Measurements from ENCODE around the gene ESYT1.
"Not testable (repeated sequence)": the region's sequence is repeated elsewhere in the genome, so short reads cannot be mapped to it uniquely, and the experiment has no call there.

DNA sequence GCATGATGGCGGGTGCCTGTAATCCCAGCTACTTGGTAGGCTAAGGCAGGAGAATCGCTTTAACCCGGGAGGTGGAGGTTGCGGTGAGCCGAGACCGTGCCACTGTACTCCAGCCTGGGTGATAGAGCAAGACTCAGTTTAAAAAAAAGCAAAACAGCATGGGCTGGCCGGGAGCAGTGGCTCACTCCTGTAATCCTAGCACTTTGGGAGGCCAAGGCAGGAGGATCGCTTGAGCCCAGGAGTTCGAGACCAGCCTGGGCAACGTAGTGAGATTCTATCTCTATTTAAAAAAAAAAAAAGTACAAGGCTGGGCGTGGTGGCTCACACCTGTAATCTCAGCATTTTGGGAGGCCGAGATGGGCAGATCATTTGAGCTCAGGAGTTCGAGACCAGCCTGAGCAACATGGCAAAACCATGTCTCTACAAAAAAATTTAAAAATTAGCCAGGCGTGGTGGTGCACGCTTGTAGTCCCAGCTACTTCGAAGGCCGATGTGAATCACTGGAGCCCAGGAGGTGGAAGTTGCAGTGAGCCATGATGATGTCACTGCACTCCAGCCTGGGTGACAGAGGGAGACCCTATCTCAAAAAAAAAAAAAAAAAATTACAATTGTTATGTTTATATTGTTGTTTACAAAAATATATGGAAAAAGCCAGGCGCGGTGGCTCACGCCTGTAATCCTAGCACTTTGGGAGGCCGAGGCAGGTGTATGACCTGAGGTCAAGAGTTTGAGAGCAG, 28.6 kb downstream of the ESYT1 start:
- TF ChIP-seq, protein P1, sequence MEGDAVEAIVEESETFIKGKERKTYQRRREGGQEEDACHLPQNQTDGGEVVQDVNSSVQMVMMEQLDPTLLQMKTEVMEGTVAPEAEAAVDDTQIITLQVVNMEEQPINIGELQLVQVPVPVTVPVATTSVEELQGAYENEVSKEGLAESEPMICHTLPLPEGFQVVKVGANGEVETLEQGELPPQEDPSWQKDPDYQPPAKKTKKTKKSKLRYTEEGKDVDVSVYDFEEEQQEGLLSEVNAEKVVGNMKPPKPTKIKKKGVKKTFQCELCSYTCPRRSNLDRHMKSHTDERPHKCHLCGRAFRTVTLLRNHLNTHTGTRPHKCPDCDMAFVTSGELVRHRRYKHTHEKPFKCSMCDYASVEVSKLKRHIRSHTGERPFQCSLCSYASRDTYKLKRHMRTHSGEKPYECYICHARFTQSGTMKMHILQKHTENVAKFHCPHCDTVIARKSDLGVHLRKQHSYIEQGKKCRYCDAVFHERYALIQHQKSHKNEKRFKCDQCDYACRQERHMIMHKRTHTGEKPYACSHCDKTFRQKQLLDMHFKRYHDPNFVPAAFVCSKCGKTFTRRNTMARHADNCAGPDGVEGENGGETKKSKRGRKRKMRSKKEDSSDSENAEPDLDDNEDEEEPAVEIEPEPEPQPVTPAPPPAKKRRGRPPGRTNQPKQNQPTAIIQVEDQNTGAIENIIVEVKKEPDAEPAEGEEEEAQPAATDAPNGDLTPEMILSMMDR (IDR thresholded peaks at IDR 0.05; ENCODE audit: extremely low read depth in 1 of 2, insufficient read depth in 1 of 2, low read depth in 1 of 2, low read length in 2 of 2), result not testable (repeated sequence)
- not testable (repeated sequence) for TF ChIP-seq POLR2A (IDR thresholded peaks at IDR 0.05; ENCODE audit: low read depth, low read length); POLR2AphosphoS5 (IDR thresholded peaks at IDR 0.05; ENCODE audit: insufficient read depth, low read depth, low read length); EZH2 (IDR thresholded peaks at IDR 0.05; ENCODE audit: borderline replicate concordance, low read depth, low read length, severe bottlenecking); FOS (IDR thresholded peaks at IDR 0.05; ENCODE audit: borderline replicate concordance, insufficient read depth, low read length); GATA2 (IDR thresholded peaks at IDR 0.05; ENCODE audit: insufficient read depth, insufficient read length, low read depth, low read length)
